Spleen (tissue), 11 donors: ENCODE results near the gene CMSS1. TPM values are rescaled to one million over a fixed set of nuclear protein-coding genes. Genes with fewer than 3 reads are reported as not detected.

ENCODE experiments used
- DNase-seq: peaks from one replicate; pipeline ENCODE4 v3.0.0-alpha.2; 2020
- H3K27ac ChIP-seq, 8 donors: fragments of 200-600 bp; sonication (generic) in 7 of 8; 1 replicate in 4 of 8; 2 replicates in 4 of 8; pipeline versions ENCODE4 v1.5.0 to v1.8.0; 2016 to 2021; ENCODE audit warnings: inconsistent platforms in 4 of 8, mild to moderate bottlenecking in 4 of 8, moderate library complexity in 1 of 8
- H3K27me3 ChIP-seq, 7 donors: fragments of 200-600 bp; sonication (generic) in 6 of 7; replicated peaks in 1 of 7; 1 replicate in 4 of 7; 2 replicates in 3 of 7; pipeline versions ENCODE4 v1.5.0 to v1.8.0; 2016 to 2021; ENCODE audit warnings: inconsistent platforms in 3 of 7, mild to moderate bottlenecking in 1 of 7
- H3K36me3 ChIP-seq, 6 donors: fragments of 200-600 bp; sonication (generic) in 5 of 6; 1 replicate in 4 of 6; 2 replicates in 2 of 6; pipeline versions ENCODE4 v1.5.0 to v1.8.0; 2016 to 2021; ENCODE audit warnings: inconsistent platforms in 2 of 6
- H3K4me1 ChIP-seq, 6 donors: fragments of 200-600 bp; sonication (generic) in 5 of 6; 1 replicate in 3 of 6; 2 replicates in 3 of 6; pipeline versions ENCODE4 v1.5.0 to v1.8.0; 2016 to 2021; ENCODE audit warnings: inconsistent platforms in 3 of 6
- H3K4me3 ChIP-seq, 8 donors: fragments of 200-600 bp; sonication (generic) in 7 of 8; 1 replicate in 4 of 8; 2 replicates in 4 of 8; pipeline versions ENCODE4 v1.5.0 to v1.8.0; 2016 to 2021; ENCODE audit warnings: inconsistent platforms in 4 of 8, mild to moderate bottlenecking in 4 of 8, moderate library complexity in 2 of 8
- H3K9me3 ChIP-seq, 8 donors: fragments of 200-600 bp; sonication (generic) in 7 of 8; 1 replicate in 4 of 8; 2 replicates in 4 of 8; pipeline versions ENCODE4 v1.5.0 to v1.8.0; 2016 to 2021; ENCODE audit warnings: inconsistent platforms in 4 of 8
- POLR2A ChIP-seq, 3 donors: fragments of 450-650 bp; IDR thresholded peaks; one replicate each; pipeline ENCODE4 v1.5.1; 2017; ENCODE audit warnings: antibody characterized with exemption in 3 of 3, mild to moderate bottlenecking in 1 of 3
- POLR2AphosphoS5 ChIP-seq, 3 donors: sonication (generic); formaldehyde crosslinking; IDR thresholded peaks; one replicate each; pipeline ENCODE4 v1.5.1; 2017; ENCODE audit warnings: antibody characterized with exemption in 3 of 3
- WGBS, 5 donors: extraction: QIAGEN DNeasy Blood & Tissue Kit in 3 of 5; methylation state at CpG; one replicate each; pipeline versions ENCODE4 v1.1.5 to v1.1.7; 2013 to 2018; 5-methylcytosine and 5-hydroxymethylcytosine counted together
- intact Hi-C: fragments of 100-400 bp; cut with DNase I; formaldehyde crosslinking; loops from one replicate; pipeline ENCODE4 v1.15.0; 2023; ENCODE audit warnings: low total_unique reads
- polyA plus RNA-seq, 3 donors: library from polyadenylated mRNA; stranded (reverse); fragments of 200-250 nt; gene quantifications; one replicate each; pipeline ENCODE4 v1.2.1, GENCODE V29; 2013
- total RNA-seq, 7 donors: library from RNA; depleted of rRNA in 3 of 7; stranded (reverse); fragments of >200 nt in 3 of 7; fragmentation: NEBNext Ultra II Directional in 4 of 7; extraction: Animal tissue kit (Norgen Biotek cat#: 25700) in 4 of 7; gene quantifications; one replicate each; pipeline versions ENCODE4 v1.1.0 to v1.2.1, GENCODE V29; 2016 to 2021
- TF ChIP-seq, protein P1 (sequence below), 11 experiments: fragments of 200-600 bp in 7 of 11; fragments of 450-650 bp in 4 of 11; sonication (generic) in 4 of 11; IDR thresholded peaks in 8 of 11; conservative IDR thresholded peaks in 3 of 11; 1 replicate in 7 of 11; 2 replicates in 4 of 11; pipeline versions ENCODE4 v1.4.0 to v1.8.0; 2016 to 2021; ENCODE audit warnings: antibody characterized with exemption in 11 of 11, inconsistent platforms in 4 of 11, mild to moderate bottlenecking in 1 of 11
- donor health status: healthy with polysubstance abuse.
- donor health status: DM: no; HTN: no; CAD: no; lungs with moderate emphysema.
- donor health status: DM: no; HTN: no; CAD: no.
- donor health status: Bipolar disorder and iron deficiency.
- donor health status: healthy.
- donor health status: DM: no; HTN: no; CAD: no.
- donor health status: DM: yes; HTN: yes; CAD: no.

The CMSS1 gene
- total and polyA plus RNA-seq, 10 donors = 6.9 to 30.1 (median 20.0) TPM

DNA sequence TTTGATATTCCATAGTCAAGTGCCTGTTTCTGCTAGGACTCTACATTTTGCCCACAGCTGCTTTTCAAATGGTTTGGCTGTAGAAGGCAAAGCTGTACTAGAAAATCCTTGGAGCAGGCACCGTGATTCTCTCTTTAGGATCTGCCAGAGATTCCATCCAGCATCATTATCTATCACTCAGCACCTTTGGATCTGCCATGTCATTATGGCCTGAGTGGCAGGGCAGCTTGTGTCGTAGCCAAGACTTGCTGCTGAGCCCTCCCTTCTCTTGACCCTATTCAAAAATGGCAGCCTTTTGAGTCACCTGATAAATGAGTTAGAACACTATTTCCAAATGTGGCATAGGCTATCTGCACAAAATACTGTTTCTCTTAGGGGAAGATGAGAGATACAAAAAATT lies 8.1 kb upstream of the CMSS1 start:
- Histone ChIP-seq H3K4me1 (no peaks in the 10 kb centered on the region), H3K36me3 (peaks cover 0 to 5% (median 0%) of the 10 kb centered on the region in 6 donors), H3K4me3 (no peak overlapping the region), H3K27ac (no peak overlapping the region), H3K9me3 (peaks cover 4 to 21% (median 15%) of the 10 kb centered on the region in 8 donors), H3K27me3 (no peaks in the 10 kb centered on the region)
- intact Hi-C loops = no loop called here
- DNase-seq = no peak
- 79 to 100% (median 88%) methylated on average over 2 of the region's 2 CpGs for WGBS, 5 donors
- no peak for TF ChIP-seq POLR2AphosphoS5 (IDR thresholded peaks at IDR 0.05)
- no peak for TF ChIP-seq POLR2A (IDR thresholded peaks at IDR 0.05)
- TF ChIP-seq, protein P1, sequence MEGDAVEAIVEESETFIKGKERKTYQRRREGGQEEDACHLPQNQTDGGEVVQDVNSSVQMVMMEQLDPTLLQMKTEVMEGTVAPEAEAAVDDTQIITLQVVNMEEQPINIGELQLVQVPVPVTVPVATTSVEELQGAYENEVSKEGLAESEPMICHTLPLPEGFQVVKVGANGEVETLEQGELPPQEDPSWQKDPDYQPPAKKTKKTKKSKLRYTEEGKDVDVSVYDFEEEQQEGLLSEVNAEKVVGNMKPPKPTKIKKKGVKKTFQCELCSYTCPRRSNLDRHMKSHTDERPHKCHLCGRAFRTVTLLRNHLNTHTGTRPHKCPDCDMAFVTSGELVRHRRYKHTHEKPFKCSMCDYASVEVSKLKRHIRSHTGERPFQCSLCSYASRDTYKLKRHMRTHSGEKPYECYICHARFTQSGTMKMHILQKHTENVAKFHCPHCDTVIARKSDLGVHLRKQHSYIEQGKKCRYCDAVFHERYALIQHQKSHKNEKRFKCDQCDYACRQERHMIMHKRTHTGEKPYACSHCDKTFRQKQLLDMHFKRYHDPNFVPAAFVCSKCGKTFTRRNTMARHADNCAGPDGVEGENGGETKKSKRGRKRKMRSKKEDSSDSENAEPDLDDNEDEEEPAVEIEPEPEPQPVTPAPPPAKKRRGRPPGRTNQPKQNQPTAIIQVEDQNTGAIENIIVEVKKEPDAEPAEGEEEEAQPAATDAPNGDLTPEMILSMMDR (IDR thresholded peaks at IDR 0.05 in 8 of 11, conservative IDR thresholded peaks at IDR 0.05 in 3 of 11) = no peak

DNA sequence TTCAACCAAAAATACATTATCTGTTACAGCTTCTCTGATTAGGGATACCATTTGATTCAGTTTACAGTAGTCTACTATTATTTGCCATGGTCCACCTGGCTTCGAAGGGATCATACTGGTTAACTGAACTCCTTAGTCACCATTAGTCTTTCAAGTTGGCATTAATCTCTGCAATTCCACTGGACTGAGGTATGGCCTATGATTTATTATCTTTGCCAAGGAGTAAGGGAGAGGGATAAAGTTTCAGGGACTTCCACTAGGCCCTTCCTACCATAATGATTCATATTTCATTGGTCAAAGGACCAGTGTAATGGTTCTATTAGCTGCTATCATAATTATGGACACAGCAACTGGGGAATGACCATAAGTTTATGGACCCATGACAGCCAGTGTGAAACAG lies 7.3 kb upstream of the CMSS1 start:
- intact Hi-C loops = no loop called here
- Histone ChIP-seq H3K4me3 (no peak overlapping the region), H3K27me3 (no peaks in the 10 kb centered on the region), H3K36me3 (no peaks in the 10 kb centered on the region), H3K4me1 (no peaks in the 10 kb centered on the region), H3K9me3 (peaks cover 3 to 12% (median 6%) of the 10 kb centered on the region in 8 donors), H3K27ac (no peak overlapping the region)
- TF ChIP-seq POLR2A (IDR thresholded peaks at IDR 0.05) = no peak
- no peak for TF ChIP-seq POLR2AphosphoS5 (IDR thresholded peaks at IDR 0.05)
- TF ChIP-seq, protein P1 (IDR thresholded peaks at IDR 0.05 in 8 of 11, conservative IDR thresholded peaks at IDR 0.05 in 3 of 11) = no peak
- DNase-seq = no peak
- WGBS, 5 donors = 88 to 100% (median 93%) methylated on average over 1 of the region's 1 CpG

DNA sequence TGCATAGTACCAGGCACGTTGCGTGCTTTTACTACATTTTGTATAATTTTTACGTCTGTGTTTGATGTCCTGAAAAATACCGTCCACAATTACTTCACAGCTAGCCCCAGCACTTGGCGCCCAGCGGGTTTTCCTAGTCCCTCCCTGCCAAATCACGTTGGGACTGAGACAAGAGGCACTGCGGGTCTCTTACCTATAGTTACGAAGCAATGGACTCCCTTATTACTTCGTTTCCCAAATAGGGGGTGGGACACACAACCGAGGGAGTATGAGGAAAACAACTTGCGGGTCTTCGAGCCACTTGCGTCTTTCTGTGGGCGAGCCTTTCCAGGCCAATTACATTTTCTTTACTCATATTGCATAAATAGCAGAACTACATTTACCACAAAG lies 620 bp upstream of the CMSS1 start:
- intact Hi-C loops = no loop called here
- H3K27ac ChIP-seq = peak overlapping the region; percentile 81 to 95 (median 88)
- peak overlapping the region; percentile 58 to 83 (median 64) for H3K4me3 ChIP-seq
- 3 to 5% (median 5%) methylated on average over 15 of the region's 15 CpGs for WGBS, 5 donors
- DNase-seq = no peak
- TF ChIP-seq POLR2AphosphoS5 (IDR thresholded peaks at IDR 0.05) (no peak), POLR2A (IDR thresholded peaks at IDR 0.05) (no peak)
- TF ChIP-seq, protein P1 (IDR thresholded peaks at IDR 0.05 in 8 of 11, conservative IDR thresholded peaks at IDR 0.05 in 3 of 11) = no peak
- H3K4me1 ChIP-seq = peaks cover 0 to 41% (median 21%) of the 10 kb centered on the region in 6 donors
- no peaks in the 10 kb centered on the region for H3K36me3 ChIP-seq
- no peaks in the 10 kb centered on the region for H3K9me3 ChIP-seq
- H3K27me3 ChIP-seq = no peaks in the 10 kb centered on the region

DNA sequence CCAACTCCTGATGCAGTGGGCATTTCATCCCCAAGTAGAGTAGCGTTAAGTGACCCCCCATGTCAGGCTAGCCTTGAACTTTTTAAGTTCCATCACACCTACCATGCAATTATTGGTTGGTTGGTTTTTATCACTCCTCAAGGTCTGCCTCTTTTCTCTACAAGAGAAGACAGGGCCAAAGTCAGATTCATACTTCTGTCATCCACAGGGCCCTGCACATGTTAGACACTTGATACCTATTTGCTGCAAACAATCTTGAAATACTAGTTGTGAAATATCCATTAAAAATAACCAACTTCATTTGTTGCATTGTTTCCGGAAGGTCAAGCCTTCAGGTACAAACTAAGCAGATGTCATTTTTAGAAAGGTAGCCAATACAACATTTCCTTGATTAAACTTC lies 1.2 kb downstream of the CMSS1 start:
- no peak for DNase-seq
- intact Hi-C loops = no loop called here
- TF ChIP-seq POLR2A (IDR thresholded peaks at IDR 0.05) (no peak), POLR2AphosphoS5 (IDR thresholded peaks at IDR 0.05) (no peak)
- TF ChIP-seq, protein P1 (IDR thresholded peaks at IDR 0.05 in 8 of 11, conservative IDR thresholded peaks at IDR 0.05 in 3 of 11) = no peak
- H3K27ac ChIP-seq = no peak overlapping the region
- no peaks in the 10 kb centered on the region for H3K36me3 ChIP-seq
- no peaks in the 10 kb centered on the region for H3K27me3 ChIP-seq
- H3K4me3 ChIP-seq = peak overlapping the region in 1 of 8 donors; percentile 83
- 88 to 97% (median 91%) methylated on average over 2 of the region's 2 CpGs for WGBS, 5 donors
- H3K9me3 ChIP-seq = no peaks in the 10 kb centered on the region
- peaks cover 0 to 43% (median 21%) of the 10 kb centered on the region in 6 donors for H3K4me1 ChIP-seq
